ENCODE measurements around the gene TYW1B.
"Not testable (repeated sequence)": the region's sequence is repeated elsewhere in the genome, so short reads cannot be mapped to it uniquely, and the experiment has no call there.

TYW1B gene

DNA sequence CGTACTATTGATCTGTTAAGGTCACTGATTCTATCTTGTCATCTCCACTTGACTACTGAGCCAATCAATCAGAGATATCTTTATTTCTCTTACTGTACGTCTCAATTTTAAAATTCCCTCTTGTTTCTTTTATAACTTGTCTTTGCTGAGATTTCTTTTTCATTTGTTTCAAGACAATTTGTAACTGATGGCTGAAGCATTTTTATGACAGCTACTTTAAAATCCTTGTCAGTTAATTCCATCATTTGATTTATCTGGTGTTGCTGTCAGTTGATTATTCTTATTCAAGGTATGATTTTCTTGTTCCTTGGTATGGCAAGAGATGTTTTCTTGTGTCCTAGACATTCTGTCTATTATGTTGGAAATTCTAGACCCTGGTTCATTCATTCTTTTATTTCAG lies 76.6 kb downstream of the TYW1B start:
- no peak for DNase-seq

- not testable (repeated sequence) for DNase-seq
These were observed 79.4 kb downstream of the TYW1B start for GRCh38 chr7:72748649-72749048.

DNA sequence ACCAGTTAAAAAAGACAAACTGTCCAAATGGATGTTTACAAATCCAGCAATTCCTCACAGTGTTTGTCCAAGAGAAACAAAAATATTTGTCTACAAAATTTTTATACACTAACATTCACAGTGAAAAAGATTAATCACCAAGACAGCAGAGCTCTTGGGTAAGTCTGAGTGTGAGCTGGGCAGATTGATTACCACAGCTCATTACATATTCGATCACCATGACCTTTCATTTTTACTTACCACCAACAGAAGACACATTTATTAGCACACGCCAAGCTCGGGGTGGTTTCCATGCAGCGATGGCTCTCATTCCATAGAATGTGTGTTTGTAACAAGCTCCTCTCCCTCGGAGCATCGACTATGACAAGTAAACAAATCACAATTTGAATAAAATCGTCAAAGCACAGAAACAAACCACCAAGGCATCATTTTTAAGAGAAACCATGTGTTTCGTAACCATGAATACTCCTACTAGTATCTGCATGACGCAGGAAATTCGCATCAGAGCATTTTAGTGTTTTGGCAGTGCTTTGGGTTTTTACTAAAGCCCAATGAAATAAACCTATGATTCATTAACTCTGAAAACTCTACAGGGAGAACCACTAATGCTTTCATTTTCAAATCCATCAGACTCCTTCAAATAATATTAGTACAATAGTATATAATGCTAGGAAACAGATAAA lies 83.6 kb downstream of the TYW1B start:
- DNase-seq, result not testable (repeated sequence)

- not testable (repeated sequence) for DNase-seq
These were observed 84.2 kb downstream of the TYW1B start for GRCh38 chr7:72743801-72744200.

DNA sequence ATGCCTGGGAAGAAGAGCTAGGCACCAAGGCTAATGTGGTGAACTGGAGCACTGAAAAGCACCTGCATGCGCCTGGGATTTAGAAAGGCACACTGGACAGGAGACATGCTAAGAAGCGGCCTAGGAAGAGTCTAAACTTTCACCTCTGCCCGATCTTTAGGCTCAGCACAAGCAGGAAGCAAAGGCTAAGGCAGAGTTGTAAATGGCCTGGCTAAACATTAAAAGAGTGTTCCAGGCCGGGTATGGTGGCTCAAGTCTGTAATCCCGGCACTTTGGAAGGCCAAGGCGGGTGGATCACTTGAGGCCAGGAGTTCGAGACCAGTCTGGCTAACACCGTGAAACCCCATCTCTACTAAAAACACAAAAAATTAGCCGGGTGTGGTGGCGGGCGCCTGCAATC lies 88.3 kb downstream of the TYW1B start:
- not testable (repeated sequence) for DNase-seq

DNA sequence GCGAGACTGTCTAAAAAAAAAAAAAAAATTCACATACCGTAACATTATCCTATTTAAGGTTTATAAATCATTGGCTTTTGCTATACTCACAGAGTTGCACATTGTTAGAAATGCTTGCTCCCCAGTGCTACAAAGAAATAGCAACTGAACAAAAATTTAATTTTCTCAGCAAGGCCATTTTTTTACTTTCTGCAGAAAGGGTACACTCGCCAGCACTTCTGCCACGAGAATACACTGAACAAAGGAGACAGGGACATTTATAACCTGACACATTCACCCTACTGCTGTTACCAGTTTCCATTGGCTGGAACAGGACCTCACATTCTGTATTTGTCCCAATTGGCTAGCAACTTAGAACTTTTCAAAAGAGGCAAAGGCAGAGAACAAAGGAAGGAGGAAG lies 92.1 kb downstream of the TYW1B start:
- DNase-seq, result not testable (repeated sequence)

DNA sequence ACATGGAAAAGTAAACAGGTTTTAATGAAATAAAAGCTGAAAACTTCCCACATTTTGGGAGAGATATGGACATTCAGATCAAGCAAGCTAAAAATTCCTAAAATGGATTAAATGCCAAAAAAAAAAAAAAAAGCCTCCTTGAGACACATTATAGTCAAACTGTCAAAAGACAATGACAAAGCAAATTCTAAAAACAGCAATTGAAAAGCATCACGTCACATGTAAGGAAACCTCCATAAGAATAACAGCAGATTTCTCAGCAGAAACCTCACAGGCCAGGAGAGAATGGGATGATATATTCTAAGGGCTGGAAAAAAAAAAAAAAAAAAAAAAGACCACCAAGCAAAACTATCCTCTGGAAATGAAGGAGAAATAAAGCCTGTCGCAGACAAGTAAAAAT lies 97.2 kb downstream of the TYW1B start:
- DNase-seq, result not testable (repeated sequence)

DNA sequence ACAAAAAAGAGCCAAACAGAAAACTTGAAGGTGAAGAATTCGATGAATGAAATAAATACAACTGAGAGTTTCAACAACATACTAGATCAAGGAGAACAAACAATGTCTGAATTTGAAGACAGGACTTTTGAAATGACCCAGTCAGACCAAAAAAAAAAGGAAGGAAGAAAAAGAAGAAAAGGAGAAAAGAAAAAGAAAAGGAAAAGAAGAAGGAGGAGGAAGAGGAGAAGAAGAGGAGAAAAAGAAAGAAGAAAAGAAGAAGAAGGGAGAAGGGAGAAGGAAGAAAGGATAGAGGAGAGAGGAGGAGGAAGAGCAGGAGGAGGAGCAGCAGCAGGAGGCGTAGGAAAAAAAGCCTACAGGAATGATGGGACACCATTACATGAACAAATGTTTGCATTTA lies 97.6 kb downstream of the TYW1B start:
- not testable (repeated sequence) for DNase-seq

- DNase-seq, result not testable (repeated sequence)
These were observed 98.9 kb downstream of the TYW1B start for GRCh38 chr7:72729130-72729529.

- not testable (repeated sequence) for DNase-seq
These were observed 105.3 kb downstream of the TYW1B start for GRCh38 chr7:72722694-72723093.

- DNase-seq, result not testable (repeated sequence)
These were observed 107.1 kb downstream of the TYW1B start for GRCh38 chr7:72720890-72721289.

- not testable (repeated sequence) for DNase-seq
These were observed 110.7 kb downstream of the TYW1B start for GRCh38 chr7:72717252-72717774.

DNA sequence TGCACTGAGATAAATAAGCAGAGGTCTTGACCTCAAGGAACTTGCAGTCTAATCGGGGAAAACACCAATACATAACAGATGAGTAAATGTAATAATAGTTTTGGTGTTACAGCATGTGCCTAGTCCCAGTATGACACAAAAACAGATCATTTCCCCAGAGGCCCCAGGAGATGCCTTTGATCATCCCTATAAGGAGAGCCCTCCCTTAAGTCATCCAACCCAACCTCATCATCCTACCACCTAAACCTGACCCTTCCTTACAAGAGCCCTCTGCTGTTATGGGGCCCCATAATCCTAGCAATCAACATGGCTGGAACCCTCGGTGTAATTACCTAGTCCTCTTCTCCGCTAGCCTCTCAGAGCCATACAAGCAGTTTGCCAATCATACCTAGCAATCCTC lies 116.1 kb downstream of the TYW1B start:
- not testable (repeated sequence) for DNase-seq

- DNase-seq, result no peak
These were observed 117.0 kb downstream of the TYW1B start for GRCh38 chr7:72710983-72711382.

GRCh38 chr7:72709909-72710308 lies 118.1 kb downstream of the TYW1B start:
- no peak for DNase-seq

DNA sequence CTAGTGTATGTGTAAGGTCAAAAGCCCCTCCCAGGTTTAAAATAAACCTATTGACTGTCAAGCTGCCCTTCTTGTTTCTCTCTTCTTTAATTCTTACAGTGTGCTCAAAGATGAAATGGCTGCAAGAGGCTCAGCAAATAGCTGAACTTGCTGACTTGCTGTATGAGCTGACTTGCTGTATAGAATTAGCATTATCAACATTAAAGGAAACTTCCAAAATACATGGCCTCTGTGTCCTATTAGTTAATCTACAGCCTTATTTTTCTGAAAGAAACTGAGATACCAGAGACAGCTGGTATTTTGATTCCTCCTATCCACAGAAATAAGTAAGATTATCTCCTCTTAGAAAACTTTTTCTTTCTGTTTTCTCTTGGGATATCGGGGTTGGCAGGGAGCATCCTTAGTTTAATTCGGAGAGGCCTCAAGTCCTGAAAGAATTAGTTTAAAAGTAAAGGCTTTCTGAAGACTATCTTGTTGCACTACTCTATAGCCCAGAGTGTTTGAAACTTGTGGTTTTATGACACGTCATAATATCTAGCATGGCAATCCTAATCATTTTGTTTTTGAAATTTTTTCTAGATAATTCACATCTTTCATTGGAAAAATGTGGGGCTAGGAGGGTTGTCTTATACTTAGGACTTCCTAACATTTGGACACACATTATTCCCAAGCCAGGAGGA lies 119.5 kb downstream of the TYW1B start:
- DNase-seq, result not testable (repeated sequence)

DNA sequence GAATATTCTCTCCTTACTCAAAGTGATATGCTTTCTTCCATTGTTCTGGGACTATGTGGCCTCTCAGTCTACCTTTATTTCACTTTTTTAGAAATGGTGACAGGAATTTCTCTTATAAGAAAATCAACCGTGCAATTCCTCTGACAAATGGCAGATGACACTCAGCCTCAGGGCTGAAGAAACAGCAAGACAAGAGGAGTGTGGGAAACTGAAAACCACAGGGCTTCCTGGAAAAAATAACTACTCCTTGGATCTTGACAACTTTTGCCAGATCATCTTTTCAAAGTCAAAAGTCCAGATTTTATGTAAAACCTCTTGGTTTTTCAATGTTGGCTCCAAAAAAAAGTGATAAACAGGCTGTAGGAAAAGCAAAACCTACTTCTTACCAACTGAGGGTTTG lies 121.5 kb downstream of the TYW1B start:
- no peak for DNase-seq

- not testable (repeated sequence) for DNase-seq
These were observed 122.3 kb downstream of the TYW1B start for GRCh38 chr7:72705693-72706092.

DNA sequence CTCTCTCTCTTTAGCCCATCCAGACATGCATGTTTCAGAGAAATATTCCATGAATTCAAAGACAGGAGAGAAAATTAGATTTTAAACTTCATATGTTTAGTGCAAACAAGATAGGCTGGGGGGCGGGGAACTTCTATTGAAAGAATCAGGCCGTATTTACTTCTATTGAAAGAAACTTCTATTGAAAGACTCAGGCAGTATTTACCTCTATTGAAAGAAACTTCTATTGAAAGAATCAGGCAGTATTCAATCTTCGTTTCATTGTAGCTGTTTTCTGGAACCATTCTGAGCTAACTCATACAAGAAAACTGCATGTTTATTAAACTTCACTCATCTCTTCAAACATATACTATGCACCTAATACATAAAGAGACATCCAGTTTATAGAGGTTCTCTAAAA lies 123.1 kb downstream of the TYW1B start:
- no peak for DNase-seq

GRCh38 chr7:72700548-72700947 lies 127.5 kb downstream of the TYW1B start:
- DNase-seq, result not testable (repeated sequence)

DNA sequence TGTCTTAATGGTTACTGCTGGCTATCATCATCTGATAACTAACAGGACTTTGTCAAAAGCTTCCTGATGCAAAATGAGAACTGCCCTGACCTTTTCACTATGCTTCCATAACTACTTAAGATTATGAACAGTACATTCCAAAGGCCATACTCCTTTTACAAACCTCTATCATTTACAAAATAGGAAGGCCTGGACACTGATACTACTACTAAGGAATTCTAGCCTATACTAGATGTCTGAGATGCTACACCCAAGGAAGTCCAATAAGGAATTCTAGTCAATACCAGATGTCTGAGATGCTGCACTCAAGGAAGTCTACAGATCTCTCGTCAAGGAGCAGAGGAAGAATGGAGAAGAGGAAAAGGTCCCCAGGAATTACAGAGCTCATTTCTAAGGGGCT lies 130.9 kb downstream of the TYW1B start:
- DNase-seq, result not testable (repeated sequence)

GRCh38 chr7:72696643-72697042 lies 131.4 kb downstream of the TYW1B start:
- DNase-seq, result not testable (repeated sequence)

DNA sequence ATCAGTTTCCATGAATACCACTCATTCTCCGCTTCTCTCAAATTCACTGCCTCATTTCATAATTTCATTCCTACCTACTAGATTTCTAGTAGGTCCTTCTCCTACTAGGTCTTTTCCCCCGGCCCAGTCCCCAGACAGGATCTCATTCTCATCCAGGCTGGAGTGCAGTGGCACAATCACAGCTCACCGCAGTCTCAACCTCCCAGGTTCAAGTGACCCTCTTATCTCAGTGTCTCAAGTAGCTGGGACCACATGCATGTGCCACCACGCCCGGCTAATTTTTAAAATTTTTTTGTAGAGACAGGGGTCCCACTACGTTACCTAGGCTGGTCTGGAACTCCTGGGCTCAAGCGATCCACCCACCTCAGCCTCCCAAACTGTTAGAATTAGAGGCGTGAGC lies 132.5 kb downstream of the TYW1B start:
- not testable (repeated sequence) for DNase-seq

- not testable (repeated sequence) for DNase-seq
These were observed 136.6 kb downstream of the TYW1B start for GRCh38 chr7:72691442-72691841.

Measured in NCI-H1092 treated with DMSO at 0.1 percent for 48 hours (cell line).